ENCODE data around the gene MARK1. TPM values are rescaled to one million over a fixed set of nuclear protein-coding genes. Genes with fewer than 3 reads are reported as not detected.

The MARK1 gene
- total and polyA plus RNA-seq, 2 donors (not counting 1 experiment from before 2014, with no cell fraction given) = 0.99 to 1.1 TPM

DNA sequence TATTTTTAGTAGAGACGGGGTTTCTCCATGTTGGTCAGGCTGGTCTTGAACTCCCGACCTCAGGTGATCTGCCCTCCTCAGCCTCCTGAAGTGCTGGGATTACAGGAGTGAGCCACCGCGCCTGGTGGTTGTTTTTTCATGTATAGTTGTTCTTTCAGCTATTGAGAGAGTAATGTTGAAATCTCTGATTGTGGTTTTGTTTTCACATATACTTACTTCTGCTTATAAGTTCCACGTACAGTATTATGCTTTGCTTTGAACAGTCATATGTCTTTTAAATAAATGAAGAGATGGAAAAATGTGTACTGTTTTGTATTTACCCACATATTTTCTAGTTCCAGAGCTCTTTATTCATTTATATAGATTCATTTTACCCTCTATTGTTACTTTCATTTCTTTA is 44.5 kb downstream of the MARK1 start:
- Histone ChIP-seq H3K4me2 (ENCODE audit: extremely low read depth, insufficient read depth, low read length) (no peak overlapping the region), H3K79me2 (ENCODE audit: control insufficient read depth, insufficient read depth, low read length) (no peaks in the 10 kb centered on the region), H3K9ac (ENCODE audit: insufficient read depth, low read length) (no peak overlapping the region), H3K27ac (ENCODE audit: insufficient read depth, low read length) (no peak overlapping the region), H2AFZ (ENCODE audit: low read length) (no peak overlapping the region), H3K4me3 (replicated peaks in 1 of 4; ENCODE audit: control extremely low read depth in 1 of 4, insufficient read depth in 1 of 4, low read depth in 3 of 4, low read length in 4 of 4) (no peak overlapping the region), H3K27me3 (ENCODE audit: control insufficient read depth, insufficient read depth, low read length) (no peaks in the 10 kb centered on the region), H4K20me1 (ENCODE audit: control insufficient read depth, extremely low read depth, insufficient read depth, low read length) (no peaks in the 10 kb centered on the region), H3K4me1 (ENCODE audit: control insufficient read depth, extremely low read depth, insufficient read depth, low read length) (no peaks in the 10 kb centered on the region), H3K36me3 (ENCODE audit: control insufficient read depth, insufficient read depth, low read length) (no peaks in the 10 kb centered on the region), H3K9me3 (ENCODE audit: control insufficient read depth, insufficient read depth, low read depth, low read length) (no peaks in the 10 kb centered on the region)
- TF ChIP-seq, protein P1, sequence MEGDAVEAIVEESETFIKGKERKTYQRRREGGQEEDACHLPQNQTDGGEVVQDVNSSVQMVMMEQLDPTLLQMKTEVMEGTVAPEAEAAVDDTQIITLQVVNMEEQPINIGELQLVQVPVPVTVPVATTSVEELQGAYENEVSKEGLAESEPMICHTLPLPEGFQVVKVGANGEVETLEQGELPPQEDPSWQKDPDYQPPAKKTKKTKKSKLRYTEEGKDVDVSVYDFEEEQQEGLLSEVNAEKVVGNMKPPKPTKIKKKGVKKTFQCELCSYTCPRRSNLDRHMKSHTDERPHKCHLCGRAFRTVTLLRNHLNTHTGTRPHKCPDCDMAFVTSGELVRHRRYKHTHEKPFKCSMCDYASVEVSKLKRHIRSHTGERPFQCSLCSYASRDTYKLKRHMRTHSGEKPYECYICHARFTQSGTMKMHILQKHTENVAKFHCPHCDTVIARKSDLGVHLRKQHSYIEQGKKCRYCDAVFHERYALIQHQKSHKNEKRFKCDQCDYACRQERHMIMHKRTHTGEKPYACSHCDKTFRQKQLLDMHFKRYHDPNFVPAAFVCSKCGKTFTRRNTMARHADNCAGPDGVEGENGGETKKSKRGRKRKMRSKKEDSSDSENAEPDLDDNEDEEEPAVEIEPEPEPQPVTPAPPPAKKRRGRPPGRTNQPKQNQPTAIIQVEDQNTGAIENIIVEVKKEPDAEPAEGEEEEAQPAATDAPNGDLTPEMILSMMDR (conservative IDR thresholded peaks at IDR 0.05 in 1 of 2, IDR thresholded peaks at IDR 0.05 in 1 of 2; ENCODE audit: low read depth in 1 of 2, low read length in 2 of 2) = no peak
- TF ChIP-seq EZH2 (IDR thresholded peaks at IDR 0.05; ENCODE audit: low read length, missing control alignments) = no peak
- no peak for DNase-seq (ENCODE audit: low read depth in 2 of 2)

DNA sequence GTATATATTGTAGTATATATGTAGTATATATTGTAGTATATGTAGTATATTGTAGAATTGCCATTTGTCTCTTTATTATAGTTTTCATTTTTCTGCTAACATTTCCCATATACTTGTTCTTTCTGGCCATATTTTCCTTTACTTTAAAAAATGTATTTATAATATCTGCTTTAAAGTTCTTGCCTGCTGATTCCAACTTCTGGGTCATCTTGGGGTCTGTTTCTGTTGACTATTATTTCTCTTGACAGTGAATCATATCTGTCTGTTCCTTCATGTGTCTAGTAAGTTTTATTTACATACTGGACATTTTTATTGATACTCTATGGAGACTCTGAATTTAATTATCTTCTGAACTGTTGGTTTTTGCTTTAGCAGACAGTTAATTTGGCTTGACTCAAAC is 45.9 kb downstream of the MARK1 start:
- H3K27ac ChIP-seq (ENCODE audit: insufficient read depth, low read length) = no peak overlapping the region
- H3K9ac ChIP-seq (ENCODE audit: insufficient read depth, low read length) = no peak overlapping the region
- TF ChIP-seq EZH2 (IDR thresholded peaks at IDR 0.05; ENCODE audit: low read length, missing control alignments) = no peak
- TF ChIP-seq, protein P1 (conservative IDR thresholded peaks at IDR 0.05 in 1 of 2, IDR thresholded peaks at IDR 0.05 in 1 of 2; ENCODE audit: low read depth in 1 of 2, low read length in 2 of 2) = no peak

DNA sequence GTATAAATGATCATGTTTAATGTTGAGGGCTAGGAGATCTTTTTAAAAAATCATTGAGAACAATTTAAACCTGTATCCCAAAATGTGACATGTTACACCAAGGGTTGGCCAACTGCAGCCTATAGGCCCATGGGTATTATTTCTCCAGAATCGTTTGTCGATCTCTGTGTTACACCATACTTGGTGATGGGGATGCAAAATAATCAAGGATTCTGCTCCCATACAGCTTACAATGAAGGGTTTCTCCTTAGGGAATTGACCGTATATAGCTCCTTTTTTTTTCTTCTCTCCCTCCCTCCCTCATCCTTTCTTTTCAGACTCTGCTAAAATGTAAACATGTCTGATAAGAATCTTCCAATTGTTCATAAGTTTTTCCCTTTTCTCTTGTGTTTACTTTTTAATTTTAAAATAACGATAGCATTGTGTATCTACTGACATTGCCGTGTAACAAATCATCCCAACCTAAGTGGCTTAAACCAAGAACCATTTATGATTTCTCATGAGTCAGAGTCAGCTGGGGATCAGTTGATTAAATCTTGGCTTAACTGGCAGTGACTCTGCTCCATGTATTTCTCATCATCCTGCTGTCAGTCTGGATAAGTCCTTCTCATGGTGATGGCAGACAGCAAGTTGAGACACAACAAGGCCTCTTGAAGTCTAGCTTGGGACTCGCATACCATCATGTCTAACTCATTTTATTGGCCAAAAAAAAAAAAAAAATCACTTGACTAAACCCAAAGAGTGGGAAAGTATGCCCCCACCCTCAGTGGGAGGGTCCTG is 48.0 kb downstream of the MARK1 start:
- H3K27ac ChIP-seq (ENCODE audit: insufficient read depth, low read length) = no peak overlapping the region
- no peaks in the 10 kb centered on the region for H3K27me3 ChIP-seq (ENCODE audit: control insufficient read depth, insufficient read depth, low read length)
- no peaks in the 10 kb centered on the region for H3K9me3 ChIP-seq (ENCODE audit: control insufficient read depth, insufficient read depth, low read depth, low read length)
- H3K4me1 ChIP-seq (ENCODE audit: control insufficient read depth, extremely low read depth, insufficient read depth, low read length) = no peaks in the 10 kb centered on the region
- no peak overlapping the region for H3K4me2 ChIP-seq (ENCODE audit: extremely low read depth, insufficient read depth, low read length)
- peak in 1 of 2 donors; percentile 12 for DNase-seq (ENCODE audit: low read depth in 2 of 2)
- H3K79me2 ChIP-seq (ENCODE audit: control insufficient read depth, insufficient read depth, low read length) = no peaks in the 10 kb centered on the region
- TF ChIP-seq, protein P1 (conservative IDR thresholded peaks at IDR 0.05 in 1 of 2, IDR thresholded peaks at IDR 0.05 in 1 of 2; ENCODE audit: low read depth in 1 of 2, low read length in 2 of 2) = no peak
- no peak for TF ChIP-seq EZH2 (IDR thresholded peaks at IDR 0.05; ENCODE audit: low read length, missing control alignments)
- H3K4me3 ChIP-seq (replicated peaks in 1 of 4; ENCODE audit: control extremely low read depth in 1 of 4, insufficient read depth in 1 of 4, low read depth in 3 of 4, low read length in 4 of 4) = no peak overlapping the region
- H4K20me1 ChIP-seq (ENCODE audit: control insufficient read depth, extremely low read depth, insufficient read depth, low read length) = no peaks in the 10 kb centered on the region
- H2AFZ ChIP-seq (ENCODE audit: low read length) = no peak overlapping the region
- H3K36me3 ChIP-seq (ENCODE audit: control insufficient read depth, insufficient read depth, low read length) = no peaks in the 10 kb centered on the region
- H3K9ac ChIP-seq (ENCODE audit: insufficient read depth, low read length) = no peak overlapping the region

More for the DNA sequence above, 45.9 kb downstream of the MARK1 start:
- Histone ChIP-seq H3K4me2 (ENCODE audit: extremely low read depth, insufficient read depth, low read length) (no peak overlapping the region), H3K9me3 (ENCODE audit: control insufficient read depth, insufficient read depth, low read depth, low read length) (no peaks in the 10 kb centered on the region), H2AFZ (ENCODE audit: low read length) (no peak overlapping the region), H4K20me1 (ENCODE audit: control insufficient read depth, extremely low read depth, insufficient read depth, low read length) (no peaks in the 10 kb centered on the region), H3K27me3 (ENCODE audit: control insufficient read depth, insufficient read depth, low read length) (no peaks in the 10 kb centered on the region), H3K79me2 (ENCODE audit: control insufficient read depth, insufficient read depth, low read length) (no peaks in the 10 kb centered on the region), H3K36me3 (ENCODE audit: control insufficient read depth, insufficient read depth, low read length) (no peaks in the 10 kb centered on the region), H3K4me3 (replicated peaks in 1 of 4; ENCODE audit: control extremely low read depth in 1 of 4, insufficient read depth in 1 of 4, low read depth in 3 of 4, low read length in 4 of 4) (no peak overlapping the region), H3K4me1 (ENCODE audit: control insufficient read depth, extremely low read depth, insufficient read depth, low read length) (no peaks in the 10 kb centered on the region)
- DNase-seq (ENCODE audit: low read depth in 2 of 2) = no peak
